GM18858 (cell line): ENCODE measurements around the gene LRRC41.
"Not testable (repeated sequence)": the region's sequence is repeated elsewhere in the genome, so short reads cannot be mapped to it uniquely, and the experiment has no call there.

Source experiments
- ATAC-seq: cut with Tn5 transposase; IDR thresholded peaks from one replicate; pipeline ENCODE4 v1.9.1; 2021; ENCODE audit not compliant: unreplicated experiment

Gene LRRC41

DNA sequence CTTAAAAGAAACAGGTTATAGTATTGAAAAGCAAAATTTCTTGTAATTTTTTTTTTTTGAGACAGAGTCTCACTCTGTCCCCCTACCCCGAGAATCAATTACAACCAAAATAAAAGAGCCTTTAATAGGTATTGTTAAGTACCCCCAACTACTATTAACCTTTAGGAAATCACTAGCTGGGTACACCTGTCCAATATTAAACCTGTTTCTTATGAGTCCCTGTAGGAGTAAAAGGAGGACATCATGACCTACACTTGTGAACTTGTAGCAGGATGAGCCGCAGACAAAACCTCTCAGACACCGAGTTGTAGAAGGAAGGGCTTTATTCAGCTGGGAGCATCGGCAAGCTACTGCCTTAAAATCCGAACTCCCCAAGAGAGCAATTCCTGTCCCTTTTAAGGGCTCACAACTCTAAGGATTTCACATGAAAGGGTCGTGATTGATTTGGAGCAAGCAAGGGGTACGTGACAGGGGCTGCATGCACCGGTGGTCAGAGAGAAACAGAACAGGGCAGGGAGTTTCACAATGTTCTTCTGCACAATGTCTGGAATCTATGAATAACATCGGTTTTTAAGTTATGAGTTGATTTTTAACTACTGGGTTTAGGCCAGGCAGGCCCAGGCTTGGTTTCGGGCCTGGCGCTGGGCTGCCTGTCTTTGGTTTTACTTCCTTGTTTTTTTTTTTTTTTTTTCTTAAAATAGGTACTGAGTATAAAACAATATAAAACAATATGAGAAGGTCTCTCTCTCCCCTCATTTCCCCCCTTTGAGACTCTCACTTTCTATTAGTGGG lies 22.1 kb upstream of the LRRC41 start:
- not testable (repeated sequence) for ATAC-seq

- ATAC-seq: not testable (repeated sequence)
Measured at GRCh38 chr1:46322191-46322590, 18.8 kb upstream of the LRRC41 start.

GRCh38 chr1:46319960-46320914 lies 16.8 kb upstream of the LRRC41 start:
- not testable (repeated sequence) for ATAC-seq

- ATAC-seq: not testable (repeated sequence)
Measured at GRCh38 chr1:46319301-46319700, 15.9 kb upstream of the LRRC41 start.

- ATAC-seq: no peak
Measured at GRCh38 chr1:46317323-46317722, 13.9 kb upstream of the LRRC41 start.

GRCh38 chr1:46315669-46316403 lies 12.4 kb upstream of the LRRC41 start:
- ATAC-seq: no peak

GRCh38 chr1:46310321-46310720 lies 6.9 kb upstream of the LRRC41 start:
- no peak for ATAC-seq

DNA sequence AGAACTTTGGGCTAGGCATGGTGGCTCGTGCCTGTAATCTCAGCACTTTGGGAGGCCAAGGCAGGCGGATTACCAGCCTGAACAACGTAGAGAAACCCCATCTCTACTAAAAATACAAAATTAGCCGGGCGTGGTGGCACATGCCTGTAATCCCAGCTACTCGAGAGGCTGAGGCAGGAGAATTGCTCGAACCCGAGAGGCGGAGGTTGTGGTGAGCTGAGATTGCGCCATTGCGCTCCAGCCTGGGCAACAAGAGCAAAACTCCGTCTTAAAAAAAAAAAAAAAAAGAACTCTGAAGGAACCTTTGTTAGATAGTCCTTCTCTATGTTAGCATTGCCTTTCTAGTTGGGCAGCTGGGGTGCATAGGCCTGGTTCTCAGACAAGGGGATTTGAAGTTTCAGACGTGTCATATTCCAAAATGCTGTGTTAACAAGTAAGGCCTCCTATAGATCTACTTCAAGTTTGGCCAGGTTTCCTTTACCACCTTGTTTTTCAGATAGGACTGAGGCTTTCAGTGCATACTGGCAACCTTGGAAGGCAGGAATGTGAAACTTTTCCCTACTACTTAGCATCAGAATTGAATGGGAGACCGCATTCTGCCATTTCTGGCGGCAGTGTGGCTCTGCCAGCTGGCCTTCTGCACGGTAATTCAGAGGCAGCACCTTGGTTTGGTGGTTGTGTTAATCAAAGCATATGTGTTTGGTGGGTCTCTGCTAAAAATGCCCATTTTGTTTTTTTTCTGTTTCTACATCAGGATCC lies 6.2 kb upstream of the LRRC41 start:
- ATAC-seq: no peak

GRCh38 chr1:46306159-46306530 lies 2.7 kb upstream of the LRRC41 start:
- no peak for ATAC-seq

- no peak for ATAC-seq
Measured at GRCh38 chr1:46303872-46304326, 483 bp upstream of the LRRC41 start.

DNA sequence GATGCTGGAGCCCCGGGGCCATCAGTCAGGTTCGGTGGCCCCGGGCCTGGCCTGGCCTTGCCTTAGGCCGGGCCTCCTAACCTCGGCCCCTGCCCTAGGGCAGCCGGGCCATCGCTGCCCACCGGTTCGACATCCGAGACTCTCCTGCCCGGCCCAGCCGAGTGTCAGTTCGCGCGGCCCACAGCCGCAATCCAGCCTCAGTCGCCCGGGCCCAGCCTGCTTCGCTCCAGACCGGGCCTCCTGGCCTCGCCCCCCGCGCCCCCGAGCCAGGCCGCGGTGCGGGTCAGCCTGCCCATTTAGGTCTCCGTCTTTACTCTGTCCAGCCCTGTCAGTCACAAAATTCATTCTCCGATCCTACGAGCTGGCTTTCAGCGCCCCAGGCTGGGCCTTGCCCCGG lies 777 bp downstream of the LRRC41 start:
- ATAC-seq: no peak

GRCh38 chr1:46301808-46302640 lies 1.4 kb downstream of the LRRC41 start:
- ATAC-seq: no peak

DNA sequence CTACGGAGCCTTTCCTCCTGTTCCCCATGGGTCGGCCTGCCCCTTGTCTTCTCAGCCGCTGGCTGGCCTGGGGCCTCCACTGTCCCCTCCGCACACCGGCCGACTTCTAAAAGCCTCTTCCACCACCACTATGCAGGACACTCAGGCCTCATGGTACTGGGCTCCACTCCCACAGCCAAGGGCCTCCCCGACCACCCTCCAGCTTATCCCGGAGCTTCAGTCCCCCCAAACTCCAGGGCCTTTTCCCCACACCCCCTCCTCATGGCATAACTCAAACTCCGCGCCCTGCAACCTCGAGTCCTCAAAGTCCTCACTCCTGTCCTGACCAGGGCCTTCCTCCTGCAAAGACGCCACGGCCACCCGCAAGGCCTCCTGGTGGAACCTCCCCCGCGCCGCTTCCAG lies 2.0 kb downstream of the LRRC41 start:
- ATAC-seq: no peak

- ATAC-seq: no peak
Measured at GRCh38 chr1:46300673-46301405, 2.6 kb downstream of the LRRC41 start.

GRCh38 chr1:46298387-46298786 lies 5.0 kb downstream of the LRRC41 start:
- no peak for ATAC-seq

GRCh38 chr1:46295306-46295705 lies 8.1 kb downstream of the LRRC41 start:
- no peak for ATAC-seq

DNA sequence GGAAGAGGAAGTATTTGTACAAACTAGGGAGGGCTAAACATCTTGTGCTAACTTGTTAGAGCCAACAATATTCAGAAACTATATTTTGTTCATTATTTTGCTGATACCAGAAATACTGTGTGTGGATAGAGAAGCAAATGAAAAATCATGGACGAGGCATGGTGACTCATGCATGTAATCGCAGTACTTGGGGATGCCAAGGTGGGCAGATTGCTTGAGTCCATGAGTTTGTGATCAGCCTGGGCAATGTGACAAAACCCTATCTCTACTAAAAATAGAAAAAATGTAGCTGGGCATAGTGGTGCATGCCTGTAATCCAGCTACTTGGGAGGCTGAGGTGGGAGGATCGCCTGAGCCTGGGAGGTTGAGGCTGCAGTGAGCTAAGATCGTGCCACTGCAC lies 13.4 kb downstream of the LRRC41 start:
- no peak for ATAC-seq

- no peak for ATAC-seq
Measured at GRCh38 chr1:46289134-46289494, 14.3 kb downstream of the LRRC41 start.
